AG10803 (cell line): ENCODE measurements around the gene ADARB1.

Experiments used
- DNase-seq: peaks from one replicate; pipeline ENCODE4 v3.0.0; 2010; ENCODE audit warnings: low read depth
- H3K4me3 ChIP-seq: 2 replicates; pipeline ENCODE4 v1.5.1; 2011; ENCODE audit warnings: mild to moderate bottlenecking, low read length, control low read depth
- CTCF ChIP-seq: conservative IDR thresholded peaks from 2 replicates; pipeline ENCODE4 v1.5.1; 2011; ENCODE audit warnings: mild to moderate bottlenecking, low read length, control low read depth, inconsistent platforms

Gene ADARB1

GRCh38 chr21:45248893-45249381 lies 174.6 kb downstream of the ADARB1 start:
- peak overlapping the region; percentile 48 for H3K4me3 ChIP-seq

GRCh38 chr21:45249626-45250025 lies 175.2 kb downstream of the ADARB1 start:
- no peak overlapping the region for H3K4me3 ChIP-seq
- TF ChIP-seq CTCF, result no peak
- no peak for DNase-seq

More at GRCh38 chr21:45248893-45249381, 174.6 kb downstream of the ADARB1 start:
- peak; percentile 42 for DNase-seq
- no peak for TF ChIP-seq CTCF

GRCh38 chr21:45250272-45250671 lies 175.9 kb downstream of the ADARB1 start:
- no peak for TF ChIP-seq CTCF
- no peak for DNase-seq
- H3K4me3 ChIP-seq, result no peak overlapping the region

GRCh38 chr21:45250914-45251634 lies 176.7 kb downstream of the ADARB1 start:
- no peak for TF ChIP-seq CTCF
- H3K4me3 ChIP-seq, result no peak overlapping the region

GRCh38 chr21:45251635-45252447 lies 177.5 kb downstream of the ADARB1 start:
- TF ChIP-seq CTCF, result no peak
- no peak overlapping the region for H3K4me3 ChIP-seq
- no peak for DNase-seq

More at GRCh38 chr21:45250914-45251634, 176.7 kb downstream of the ADARB1 start:
- no peak for DNase-seq

GRCh38 chr21:45252448-45252925 lies 178.1 kb downstream of the ADARB1 start:
- TF ChIP-seq CTCF, result no peak
- no peak for DNase-seq
- no peak overlapping the region for H3K4me3 ChIP-seq

GRCh38 chr21:45253180-45253579 lies 178.8 kb downstream of the ADARB1 start:
- no peak for TF ChIP-seq CTCF
- peak; percentile 13 for DNase-seq
- no peak overlapping the region for H3K4me3 ChIP-seq
